Measurements from ENCODE around the gene TDRD10.
A peak's percentile ranks its signal among the peaks of the same experiment; 100 is the strongest.

The TDRD10 gene

DNA sequence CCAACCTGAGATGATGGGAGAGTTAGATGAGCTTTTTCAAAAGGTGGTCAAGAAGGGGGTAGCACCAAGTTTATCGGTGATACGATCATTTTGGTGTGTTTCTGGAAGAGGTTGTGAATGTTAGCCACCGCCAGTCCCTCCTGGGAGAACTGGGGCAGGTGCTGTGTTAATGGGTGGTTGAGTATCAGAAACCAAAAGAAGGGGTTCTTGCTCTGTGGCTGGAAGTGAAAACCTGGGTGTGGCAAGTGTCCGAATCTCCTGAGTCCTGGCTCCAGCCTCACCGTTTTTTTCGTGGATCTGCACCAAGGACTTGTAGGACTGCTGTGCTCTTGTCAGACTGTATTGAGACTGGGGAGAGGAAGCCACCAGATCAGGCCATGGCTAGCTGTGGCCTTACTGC, 48.6 kb downstream of the TDRD10 start:
- no peak overlapping the region for H3K27ac Mint-ChIP-seq
- no peaks in the 10 kb centered on the region for H3K27me3 Mint-ChIP-seq
- H3K9me3 Mint-ChIP-seq = no peaks in the 10 kb centered on the region
- H3K4me3 Mint-ChIP-seq = no peak overlapping the region
- H3K36me3 Mint-ChIP-seq = peaks cover 60% of the 10 kb centered on the region
- peaks cover 27% of the 10 kb centered on the region for H3K4me1 Mint-ChIP-seq
- no peak for ATAC-seq

GRCh38 chr1:154551474-154551873, 49.5 kb downstream of the TDRD10 start:
- Mint-ChIP-seq H3K4me3 (no peak overlapping the region), H3K4me1 (peaks cover 31% of the 10 kb centered on the region), H3K36me3 (peaks cover 64% of the 10 kb centered on the region), H3K27me3 (no peaks in the 10 kb centered on the region), H3K27ac (no peak overlapping the region), H3K9me3 (no peaks in the 10 kb centered on the region)
- no peak for ATAC-seq

DNA sequence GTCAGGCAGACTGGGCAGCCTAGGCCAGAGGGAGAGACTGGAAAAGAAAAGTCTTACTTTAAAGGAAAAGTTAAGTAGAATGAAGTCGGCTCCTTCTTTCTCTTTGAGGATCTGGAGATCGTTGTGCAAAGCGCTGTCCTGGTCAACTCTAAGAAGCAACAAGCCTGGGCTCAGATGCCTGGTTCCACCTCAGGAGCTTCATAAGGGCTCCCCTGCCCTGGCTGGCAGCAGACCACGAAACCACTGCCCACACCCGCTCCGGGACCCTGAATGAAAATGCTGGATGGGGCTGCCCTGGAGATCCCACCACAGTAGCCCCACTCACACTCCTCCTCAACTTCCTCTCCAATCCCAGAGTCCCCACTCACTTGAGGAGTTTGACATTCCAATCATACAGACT, 50.0 kb downstream of the TDRD10 start:
- peaks cover 64% of the 10 kb centered on the region for H3K36me3 Mint-ChIP-seq
- H3K4me3 Mint-ChIP-seq = no peak overlapping the region
- no peaks in the 10 kb centered on the region for H3K9me3 Mint-ChIP-seq
- no peak for ATAC-seq
- peaks cover 34% of the 10 kb centered on the region for H3K4me1 Mint-ChIP-seq
- H3K27ac Mint-ChIP-seq = no peak overlapping the region
- no peaks in the 10 kb centered on the region for H3K27me3 Mint-ChIP-seq

DNA sequence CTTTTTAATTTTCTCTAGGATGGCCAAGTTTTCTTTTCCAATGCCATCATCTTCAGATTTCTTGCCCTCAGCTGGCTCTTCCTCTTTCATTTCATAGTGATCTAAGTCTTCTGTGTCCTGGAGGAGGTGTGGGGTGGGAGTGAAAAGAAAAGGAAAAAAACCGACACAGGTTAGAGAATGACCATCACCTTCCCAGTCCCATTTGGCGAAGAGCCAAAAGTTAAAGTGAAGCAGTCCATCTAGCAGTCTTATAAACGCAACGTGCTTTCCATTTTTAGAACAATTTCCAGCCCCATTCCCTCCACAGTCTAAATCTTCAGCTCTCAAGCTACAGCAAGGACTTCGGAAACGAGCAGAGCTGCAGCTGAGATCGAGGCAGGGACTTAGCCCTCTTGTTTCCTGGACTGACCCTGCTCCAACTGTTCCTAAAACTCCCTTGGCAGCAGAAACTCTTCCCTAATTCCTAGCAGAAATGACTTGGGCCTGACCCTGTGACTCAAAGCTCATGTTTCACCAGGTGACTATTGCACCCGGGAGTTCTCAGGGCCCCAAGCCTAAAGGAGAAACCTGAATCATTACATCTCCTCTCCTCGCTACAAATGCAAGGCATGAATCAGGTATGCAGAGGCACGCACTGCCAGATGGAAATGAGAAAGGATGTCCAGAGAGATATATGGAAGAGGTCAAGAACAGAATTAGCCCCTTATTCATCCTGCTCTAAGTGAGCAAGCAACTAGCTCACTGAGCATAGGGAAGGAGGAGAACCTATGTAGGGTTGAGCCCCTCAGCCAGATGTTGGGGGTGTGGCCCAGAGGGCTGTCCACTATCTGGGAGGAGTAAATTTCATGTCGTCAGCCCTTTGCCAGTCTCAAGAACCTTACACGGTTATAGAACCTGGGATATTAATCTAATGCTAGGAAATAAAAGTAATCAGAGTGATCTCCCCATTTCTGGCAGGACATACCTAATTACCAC, 51.3 kb downstream of the TDRD10 start:
- no peak overlapping the region for H3K27ac Mint-ChIP-seq
- H3K27me3 Mint-ChIP-seq = no peaks in the 10 kb centered on the region
- H3K36me3 Mint-ChIP-seq = peaks cover 64% of the 10 kb centered on the region
- no peaks in the 10 kb centered on the region for H3K9me3 Mint-ChIP-seq
- peaks cover 44% of the 10 kb centered on the region for H3K4me1 Mint-ChIP-seq
- ATAC-seq = no peak
- no peak overlapping the region for H3K4me3 Mint-ChIP-seq

DNA sequence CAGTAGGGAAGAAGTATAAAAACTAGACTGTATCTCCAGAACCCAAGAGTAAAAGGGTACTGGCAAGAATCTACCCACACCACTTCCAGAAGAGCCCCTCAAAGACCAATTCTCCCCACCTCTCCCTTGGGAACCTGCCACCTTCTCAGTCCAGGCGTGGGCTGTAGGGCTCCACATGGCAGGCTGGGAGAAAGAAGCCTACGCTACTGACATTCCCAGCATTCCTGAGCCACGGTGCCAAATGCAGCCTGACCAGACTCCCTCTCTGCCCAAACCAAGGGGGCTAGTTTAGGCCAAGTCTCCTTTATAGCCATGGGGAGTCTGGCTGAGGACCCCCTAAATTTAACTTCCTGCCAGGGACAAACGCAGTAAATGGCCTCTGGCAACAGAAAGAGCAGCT, 54.4 kb downstream of the TDRD10 start:
- peak overlapping the region; percentile 33 for H3K4me3 Mint-ChIP-seq
- peaks cover 30% of the 10 kb centered on the region for H3K4me1 Mint-ChIP-seq
- H3K36me3 Mint-ChIP-seq = peaks cover 40% of the 10 kb centered on the region

DNA sequence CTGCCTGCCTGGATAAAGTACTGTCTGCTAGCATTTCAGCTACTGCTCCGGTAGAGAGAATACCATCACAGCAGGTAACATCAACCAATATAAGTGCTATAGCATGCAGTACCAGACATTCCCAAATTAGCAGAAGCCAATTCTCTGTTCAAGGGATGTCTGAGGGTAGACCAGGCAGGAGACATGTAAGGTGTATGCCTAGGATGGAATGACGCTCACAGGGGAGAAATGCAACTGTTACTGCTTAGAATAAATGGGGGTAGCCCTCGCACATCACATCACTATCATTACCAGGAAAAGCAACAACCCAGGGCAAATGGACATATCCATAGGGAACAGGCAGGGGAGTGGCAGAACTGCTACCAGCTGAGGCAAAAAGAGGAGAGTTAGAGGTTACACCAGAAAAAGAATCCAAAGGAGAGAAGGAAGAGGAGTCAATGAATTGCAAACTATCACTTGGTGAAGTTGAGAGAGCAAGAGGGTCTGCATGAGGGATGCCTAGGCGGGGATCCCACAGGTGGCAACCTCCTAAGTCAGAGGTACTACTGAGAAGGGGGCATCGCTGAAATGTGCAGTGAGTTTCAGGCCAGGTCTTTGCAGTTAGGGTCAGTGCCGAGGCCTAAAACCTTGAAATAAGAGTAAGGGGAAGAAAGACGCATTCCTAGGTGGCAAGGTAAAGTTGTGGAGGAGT, 55.4 kb downstream of the TDRD10 start:
- H3K4me3 Mint-ChIP-seq = peak overlapping the region; percentile 86
- H3K27me3 Mint-ChIP-seq = no peaks in the 10 kb centered on the region
- H3K36me3 Mint-ChIP-seq = peaks cover 31% of the 10 kb centered on the region
- H3K9me3 Mint-ChIP-seq = no peaks in the 10 kb centered on the region
- ATAC-seq = no peak
- H3K27ac Mint-ChIP-seq = peak overlapping the region; percentile 85
- peaks cover 25% of the 10 kb centered on the region for H3K4me1 Mint-ChIP-seq

More for the DNA sequence above, 54.4 kb downstream of the TDRD10 start:
- no peak for ATAC-seq
- Mint-ChIP-seq H3K27ac (peak overlapping the region; percentile 85), H3K27me3 (no peaks in the 10 kb centered on the region), H3K9me3 (no peaks in the 10 kb centered on the region)

DNA sequence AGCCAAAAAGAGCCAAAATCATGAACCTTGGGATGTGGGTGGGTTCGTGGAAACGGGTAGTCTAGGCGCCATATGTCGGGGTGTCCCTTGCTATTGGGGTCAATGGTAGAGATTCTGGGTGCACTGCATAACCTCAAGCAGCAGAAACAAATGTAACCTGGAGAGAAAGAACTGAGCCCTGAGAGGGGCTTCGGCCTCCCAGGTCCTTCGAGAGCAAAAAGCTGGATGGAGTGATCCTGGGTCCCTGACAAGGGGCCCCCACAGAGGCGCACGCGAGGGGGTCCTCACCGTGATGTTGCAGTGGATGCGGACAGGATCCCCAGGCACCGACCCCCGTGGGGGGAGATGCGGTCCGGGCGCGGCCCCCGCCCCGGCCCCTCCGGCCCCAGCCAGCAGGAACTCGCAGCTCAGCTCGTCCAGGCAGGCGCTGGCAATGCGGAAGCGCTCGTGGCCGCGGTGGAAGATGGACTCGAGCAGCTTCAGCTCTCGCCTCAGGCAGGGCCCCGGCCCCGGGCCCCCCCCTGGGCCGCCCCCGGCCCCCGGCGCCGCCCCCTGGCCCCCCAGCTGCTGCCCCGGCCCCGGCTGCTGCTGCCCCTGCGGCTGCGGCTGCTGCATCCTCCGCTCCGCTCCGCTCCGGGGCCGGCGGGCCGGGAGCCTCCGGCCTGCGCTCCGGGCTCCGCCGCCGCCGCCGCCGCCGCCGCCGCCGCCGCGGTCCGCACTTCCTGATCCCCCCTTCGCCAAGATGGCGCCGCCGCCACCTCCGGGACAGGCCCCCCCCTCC, 56.1 kb downstream of the TDRD10 start, which contains the start of gene UBE2Q1:
UBE2Q1 (minus strand) TSS at position 724 of the 781 bp plus-strand sequence; CDS start at position 615, 109 bp downstream.
- Mint-ChIP-seq H3K9me3 (no peaks in the 10 kb centered on the region), H3K4me3 (peak within 1 kb of the TSS; percentile 86), H3K27me3 (no peaks in the 10 kb centered on the region), H3K27ac (peak within 1 kb of the TSS; percentile 85), H3K36me3 (peaks cover 26% of the 10 kb centered on the region), H3K4me1 (peaks cover 25% of the 10 kb centered on the region)
- ATAC-seq = peak; percentile 29

DNA sequence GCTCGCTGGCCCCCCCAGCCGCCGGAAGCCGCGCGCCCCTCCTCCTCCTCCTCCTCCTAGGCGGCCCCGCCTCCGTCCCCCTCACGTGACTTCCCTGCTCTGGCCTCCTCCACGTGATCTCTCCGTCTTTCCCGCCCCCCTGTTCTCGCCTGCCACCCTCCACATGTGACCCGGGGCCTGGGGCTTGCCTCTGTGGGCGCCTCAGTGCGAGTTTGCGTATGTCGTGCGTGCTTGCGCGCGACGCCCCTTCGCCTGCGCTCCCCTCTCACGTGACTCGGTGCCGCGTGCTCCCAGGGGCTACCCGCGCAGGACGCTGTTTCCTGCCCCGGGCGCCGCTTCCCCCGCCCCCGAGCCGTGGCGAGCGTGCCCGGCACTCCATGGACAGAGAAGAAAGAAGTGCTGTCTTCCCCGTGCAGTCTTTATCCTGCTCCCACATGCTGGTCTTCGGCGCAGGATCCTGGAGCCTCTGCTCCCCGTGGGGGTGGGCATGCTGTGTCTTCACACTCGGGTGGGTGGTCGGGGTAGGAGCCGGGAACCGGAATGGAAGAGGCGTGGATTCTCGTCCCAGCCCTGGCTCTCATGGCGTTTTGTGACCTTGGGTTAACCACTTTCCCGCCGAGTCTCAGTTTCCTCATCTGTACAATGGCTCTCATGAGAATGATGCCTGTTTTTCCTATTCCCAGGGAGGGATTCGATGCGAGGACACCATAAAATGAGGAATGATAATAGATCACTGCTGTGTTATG, 56.9 kb downstream of the TDRD10 start:
- no peaks in the 10 kb centered on the region for H3K27me3 Mint-ChIP-seq
- ATAC-seq = peak; percentile 96

GRCh38 chr1:154559466-154560044, 57.5 kb downstream of the TDRD10 start:
- H3K4me3 Mint-ChIP-seq = peak overlapping the region; percentile 77
- no peaks in the 10 kb centered on the region for H3K9me3 Mint-ChIP-seq
- H3K27ac Mint-ChIP-seq = peak overlapping the region; percentile 85

More for the DNA sequence above, 56.9 kb downstream of the TDRD10 start:
- H3K4me1 Mint-ChIP-seq = peaks cover 25% of the 10 kb centered on the region
- H3K9me3 Mint-ChIP-seq = no peaks in the 10 kb centered on the region
- peaks cover 18% of the 10 kb centered on the region for H3K36me3 Mint-ChIP-seq
- peak overlapping the region; percentile 77 for H3K4me3 Mint-ChIP-seq
- peak overlapping the region; percentile 85 for H3K27ac Mint-ChIP-seq

DNA sequence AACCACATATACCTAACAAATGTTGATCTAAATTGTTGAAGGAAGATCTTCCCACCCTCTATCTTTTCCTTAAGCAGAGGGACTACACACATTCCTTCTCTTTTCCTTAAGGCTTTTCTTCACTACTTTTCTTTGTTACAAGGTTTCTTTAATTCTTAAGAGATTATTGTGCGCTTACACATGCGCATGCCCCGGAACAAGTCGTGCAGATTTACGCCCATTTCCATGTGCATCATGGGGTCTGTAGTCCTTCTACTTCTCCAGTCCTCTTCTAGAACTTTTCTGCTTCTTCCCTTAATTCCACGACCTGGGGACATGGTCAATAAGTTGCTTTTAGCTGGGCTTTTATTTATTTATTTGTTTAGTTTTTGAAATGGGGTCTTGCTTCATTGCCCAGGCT, 63.9 kb downstream of the TDRD10 start:
- peaks cover 12% of the 10 kb centered on the region for H3K4me1 Mint-ChIP-seq
- no peaks in the 10 kb centered on the region for H3K36me3 Mint-ChIP-seq
- peaks cover 28% of the 10 kb centered on the region for H3K27me3 Mint-ChIP-seq
- no peak for ATAC-seq
- no peaks in the 10 kb centered on the region for H3K9me3 Mint-ChIP-seq
- H3K27ac Mint-ChIP-seq = no peak overlapping the region
- H3K4me3 Mint-ChIP-seq = no peak overlapping the region

More at GRCh38 chr1:154559466-154560044, 57.5 kb downstream of the TDRD10 start:
- no peaks in the 10 kb centered on the region for H3K27me3 Mint-ChIP-seq
- H3K36me3 Mint-ChIP-seq = peaks cover 15% of the 10 kb centered on the region
- ATAC-seq = peak; percentile 72
- H3K4me1 Mint-ChIP-seq = peaks cover 25% of the 10 kb centered on the region

DNA sequence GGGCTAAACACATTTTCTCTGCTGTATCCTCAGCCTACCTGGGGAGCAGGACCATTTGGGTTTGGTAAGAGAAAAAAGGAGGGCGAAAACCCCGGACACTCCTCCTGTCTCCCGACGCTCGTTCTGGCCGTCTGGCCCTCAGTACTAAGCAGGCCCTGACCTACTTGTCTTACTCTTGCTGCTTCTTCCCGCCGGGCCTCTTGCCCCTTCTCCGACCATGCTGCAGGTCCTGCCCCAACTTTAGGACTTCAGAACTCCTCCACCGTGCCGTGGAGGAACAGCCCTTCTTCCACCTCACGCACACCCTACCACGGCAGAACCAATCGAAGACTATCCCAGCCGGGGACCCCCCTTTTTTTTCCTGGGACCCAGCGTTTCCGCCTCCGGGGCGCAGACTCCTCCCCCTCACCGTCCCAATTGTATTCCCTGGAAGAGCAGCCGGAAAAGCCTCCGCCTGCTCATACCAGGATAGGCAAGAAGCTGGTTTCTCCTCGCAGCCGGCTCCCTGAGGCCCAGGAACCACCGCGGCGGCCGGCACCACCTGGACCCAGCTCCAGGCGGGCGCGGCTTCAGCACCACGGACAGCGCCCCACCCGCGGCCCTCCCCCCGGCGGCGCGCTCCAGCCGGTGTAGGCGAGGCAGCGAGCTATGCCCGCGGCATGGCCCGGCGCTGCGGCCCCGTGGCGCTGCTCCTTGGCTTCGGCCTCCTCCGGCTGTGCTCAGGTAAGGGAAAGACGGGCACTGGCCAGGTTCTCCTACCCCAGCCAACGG, 65.6 kb downstream of the TDRD10 start, which contains the start of gene CHRNB2:
CHRNB2 (plus strand) TSS at position 393 of the 771 bp plus-strand sequence; CDS start at position 660, 267 bp downstream.
- H3K27me3 Mint-ChIP-seq = peaks cover 45% of the 10 kb centered on the region
- H3K4me3 Mint-ChIP-seq = peak within 1 kb of the TSS; percentile 13

DNA sequence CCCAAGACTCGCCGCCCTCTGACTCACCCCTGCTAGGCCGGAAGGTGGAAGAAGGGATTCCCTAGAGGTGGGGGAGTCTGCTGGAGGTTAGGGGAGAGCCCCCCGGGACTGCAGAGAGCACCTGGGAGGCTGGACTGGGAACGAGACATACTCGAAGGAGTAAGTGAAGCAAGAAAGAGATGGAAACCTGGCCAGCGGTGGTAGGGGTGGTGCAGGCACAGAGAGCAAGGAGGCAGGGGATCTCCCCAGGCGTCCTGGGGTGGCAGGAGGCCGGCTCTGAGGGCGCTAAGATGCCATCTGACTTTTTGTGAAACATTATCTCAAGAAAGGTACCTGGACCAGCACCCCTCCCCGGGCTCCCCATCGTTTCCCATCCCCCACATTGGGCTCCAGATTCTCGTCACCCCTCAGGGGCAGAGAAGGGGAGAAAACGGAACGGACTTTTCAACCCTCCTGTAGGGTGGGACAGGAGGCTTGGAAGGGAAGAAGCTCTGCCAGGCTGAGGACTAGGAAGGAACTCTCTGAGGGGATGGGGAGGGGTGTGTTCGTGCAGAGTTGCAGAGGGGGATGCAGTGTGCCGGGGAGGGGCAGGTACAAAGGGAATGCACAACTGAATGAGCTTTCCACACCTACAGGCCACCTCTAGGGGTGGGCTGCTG, 66.3 kb downstream of the TDRD10 start:
- H3K36me3 Mint-ChIP-seq = no peaks in the 10 kb centered on the region
- no peak overlapping the region for H3K4me3 Mint-ChIP-seq
- peaks cover 12% of the 10 kb centered on the region for H3K4me1 Mint-ChIP-seq

More for the DNA sequence above, 65.6 kb downstream of the TDRD10 start, which contains the start of gene CHRNB2:
- peak; percentile 90 for ATAC-seq
- H3K9me3 Mint-ChIP-seq = no peaks in the 10 kb centered on the region
- no peaks in the 10 kb centered on the region for H3K36me3 Mint-ChIP-seq
- peaks cover 12% of the 10 kb centered on the region for H3K4me1 Mint-ChIP-seq
- no peak within 1 kb of the TSS for H3K27ac Mint-ChIP-seq

More for the DNA sequence above, 66.3 kb downstream of the TDRD10 start:
- peaks cover 45% of the 10 kb centered on the region for H3K27me3 Mint-ChIP-seq
- no peak for ATAC-seq
- no peaks in the 10 kb centered on the region for H3K9me3 Mint-ChIP-seq
- no peak overlapping the region for H3K27ac Mint-ChIP-seq

All from stimulated activated memory B cell treated with anti-CD40 and anti-IgM and Interleukin-4, amounts not matched to agents 10 μg/mL and 1 μg/mL and 100 μg/mL, for 72 hours (primary cell).